ENCODE data around the gene C4BPB. TPM values are rescaled to one million over a fixed set of nuclear protein-coding genes. Genes with fewer than 3 reads are reported as not detected.

C4BPB gene
- total and polyA plus RNA-seq, 2 of the 4 experiments (the other 2 are of a cell fraction) = not detected

DNA sequence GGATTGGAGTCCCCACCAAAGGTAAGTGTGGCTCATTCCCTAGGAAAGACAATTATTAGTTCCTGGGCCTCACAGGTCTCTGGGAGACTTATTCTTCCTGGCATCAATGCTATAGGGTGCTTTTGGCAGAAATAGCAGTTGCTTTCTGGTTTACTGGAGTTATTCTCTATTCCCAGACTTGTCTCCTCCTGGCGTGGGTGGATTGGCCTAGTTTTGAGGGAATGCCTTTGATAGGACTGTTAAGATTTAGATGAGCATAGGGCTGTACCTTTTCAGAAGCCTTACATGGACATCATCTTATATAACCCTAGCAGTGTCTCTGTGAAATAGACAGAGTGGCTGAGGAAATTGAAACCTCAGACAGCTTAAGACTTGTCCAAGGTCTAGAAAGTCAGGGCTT is 26.6 kb upstream of the C4BPB start:
- dilution Hi-C loops (cut with HindIII; ENCODE audit: low sequenced_read_pairs, unreplicated experiment) (no loop called here), in situ Hi-C loops (cut with MboI; ENCODE audit: low sequenced_read_pairs) (no loop called here), intact Hi-C loops (cut with micrococcal nuclease) (no loop called here)
- CTCF ChIA-PET = no interaction called here
- Histone ChIP-seq H4K5ac (ENCODE audit: low read depth, low read length) (no peak overlapping the region), H3K4ac (ENCODE audit: low read depth, low read length) (no peak overlapping the region), H3K36me3 (ENCODE audit: control insufficient read depth, insufficient read depth, low read length) (no peaks in the 10 kb centered on the region), H3K18ac (ENCODE audit: low read depth, low read length) (no peak overlapping the region), H2BK120ac (ENCODE audit: low read depth, low read length) (no peak overlapping the region), H3K4me2 (ENCODE audit: low read depth, low read length) (no peak overlapping the region), H3K4me1 (ENCODE audit: control insufficient read depth, insufficient read depth, low read length) (no peaks in the 10 kb centered on the region), H4K8ac (ENCODE audit: low read depth in 2 of 2, low read length in 2 of 2) (no peak overlapping the region), H4K20me1 (ENCODE audit: insufficient read depth, low read length) (no peaks in the 10 kb centered on the region), H3K14ac (replicated peaks; ENCODE audit: low read depth, low read length) (no peak overlapping the region), H3K27me3 (ENCODE audit: control insufficient read depth, insufficient read depth, low read length) (no peaks in the 10 kb centered on the region), H3K9me1 (ENCODE audit: insufficient read depth, low read length) (no peaks in the 10 kb centered on the region; the same call in 1 of the 2 replicates), H3K9ac (ENCODE audit: low read depth, low read length) (no peak overlapping the region), H2AFZ (replicated peaks; ENCODE audit: low read length, poor library complexity) (no peak overlapping the region), H2BK15ac (ENCODE audit: low read depth, low read length) (no peak overlapping the region), H2BK20ac (ENCODE audit: low read depth, low read length) (no peak overlapping the region), H3K79me1 (ENCODE audit: low read depth in 1 of 2, low read length in 2 of 2) (no peaks in the 10 kb centered on the region), H3K4me3 (ENCODE audit: insufficient read depth, low read depth, low read length) (no peak overlapping the region), H2BK5ac (ENCODE audit: low read depth, low read length, poor library complexity, severe bottlenecking) (no peak overlapping the region), H2AK5ac (ENCODE audit: low read depth, low read length) (no peak overlapping the region), H4K91ac (ENCODE audit: insufficient read depth, low read depth, low read length) (no peak overlapping the region), H3K56ac (ENCODE audit: extremely low read depth, insufficient read depth, low read length) (no peak overlapping the region), H2AK9ac (replicated peaks; ENCODE audit: low read depth, low read length, poor library complexity) (no peak overlapping the region), H3K23ac (ENCODE audit: low read depth, low read length) (no peak overlapping the region), H3K9me3 (ENCODE audit: control insufficient read depth, insufficient read depth, low read length) (no peaks in the 10 kb centered on the region), H3K27ac (ENCODE audit: insufficient read depth, low read length) (no peak overlapping the region)
- no TSS peak for BruUV-seq (replicated peaks)
- DNase-seq = no peak
- POLR2A ChIA-PET (ENCODE audit: unreplicated experiment) = no interaction called here
- ATAC-seq (ENCODE audit: low read depth) = no peak
- TF ChIP-seq BHLHE40 (IDR thresholded peaks at IDR 0.05; ENCODE audit: low read depth, low read length) = no peak
- no peak for TF ChIP-seq CHD1 (IDR thresholded peaks at IDR 0.05; ENCODE audit: low read depth, low read length)
- TF ChIP-seq MAZ (IDR thresholded peaks at IDR 0.05; ENCODE audit: borderline replicate concordance, low read depth, low read length) = no peak
- TF ChIP-seq MAFK (IDR thresholded peaks at IDR 0.05; ENCODE audit: low read depth, low read length) = no peak
- no peak for TF ChIP-seq RCOR1 (IDR thresholded peaks at IDR 0.05; ENCODE audit: insufficient replicate concordance, low read length)
- TF ChIP-seq, protein P1, sequence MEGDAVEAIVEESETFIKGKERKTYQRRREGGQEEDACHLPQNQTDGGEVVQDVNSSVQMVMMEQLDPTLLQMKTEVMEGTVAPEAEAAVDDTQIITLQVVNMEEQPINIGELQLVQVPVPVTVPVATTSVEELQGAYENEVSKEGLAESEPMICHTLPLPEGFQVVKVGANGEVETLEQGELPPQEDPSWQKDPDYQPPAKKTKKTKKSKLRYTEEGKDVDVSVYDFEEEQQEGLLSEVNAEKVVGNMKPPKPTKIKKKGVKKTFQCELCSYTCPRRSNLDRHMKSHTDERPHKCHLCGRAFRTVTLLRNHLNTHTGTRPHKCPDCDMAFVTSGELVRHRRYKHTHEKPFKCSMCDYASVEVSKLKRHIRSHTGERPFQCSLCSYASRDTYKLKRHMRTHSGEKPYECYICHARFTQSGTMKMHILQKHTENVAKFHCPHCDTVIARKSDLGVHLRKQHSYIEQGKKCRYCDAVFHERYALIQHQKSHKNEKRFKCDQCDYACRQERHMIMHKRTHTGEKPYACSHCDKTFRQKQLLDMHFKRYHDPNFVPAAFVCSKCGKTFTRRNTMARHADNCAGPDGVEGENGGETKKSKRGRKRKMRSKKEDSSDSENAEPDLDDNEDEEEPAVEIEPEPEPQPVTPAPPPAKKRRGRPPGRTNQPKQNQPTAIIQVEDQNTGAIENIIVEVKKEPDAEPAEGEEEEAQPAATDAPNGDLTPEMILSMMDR (conservative IDR thresholded peaks at IDR 0.05; ENCODE audit: low read depth, low read length) = no peak
- WGBS, 2 experiments (ENCODE audit: extremely low coverage in 2 of 2, insufficient read length in 1 of 2) = no CpG with 5 or more reads among the region's 1 CpG
